ENCODE data around the gene FUS.
"Not testable (repeated sequence)": the region's sequence is repeated elsewhere in the genome, so short reads cannot be mapped to it uniquely, and the experiment has no call there.

FUS gene

GRCh38 chr16:31185339-31185738, 5.4 kb downstream of the FUS start:
- H3K27me3 Mint-ChIP-seq = no peaks in the 10 kb centered on the region
- peak overlapping the region; percentile 65 for H3K27ac Mint-ChIP-seq
- no peaks in the 10 kb centered on the region for H3K9me3 Mint-ChIP-seq
- peaks cover 90% of the 10 kb centered on the region for H3K36me3 Mint-ChIP-seq
- H3K4me3 Mint-ChIP-seq = peak overlapping the region; percentile 29
- CTCF ChIA-PET = interaction anchor here (0.8 kb wide), 1 partner anchor 200 kb away, joined by 3 read pairs; the partner anchor contains the start of gene HSD3B7
- peaks cover 84% of the 10 kb centered on the region for H3K4me1 Mint-ChIP-seq
- no peak for DNase-seq

DNA sequence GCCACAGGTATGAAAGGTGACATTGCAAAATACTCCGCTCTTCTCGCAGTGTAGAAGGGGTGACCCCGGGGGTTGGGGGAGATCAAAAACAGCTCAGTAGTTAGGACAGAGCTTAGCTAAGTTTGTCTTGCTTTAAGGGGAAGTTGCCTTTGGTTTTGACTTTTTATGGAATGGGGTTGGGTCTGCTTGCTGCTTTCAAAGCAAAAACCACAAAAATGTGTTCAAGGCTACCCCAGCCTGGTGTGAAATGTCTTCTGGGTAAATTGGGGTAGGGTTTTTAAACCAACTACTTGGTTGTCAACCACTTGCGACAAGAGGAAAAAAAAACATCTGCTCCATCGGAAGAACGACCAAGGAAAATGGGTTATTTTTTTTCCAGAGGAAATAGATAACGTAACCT, 6.2 kb downstream of the FUS start:
- Mint-ChIP-seq H3K36me3 (peaks cover 94% of the 10 kb centered on the region), H3K4me3 (peak overlapping the region; percentile 14)

GRCh38 chr16:31186930-31187807, 7.2 kb downstream of the FUS start:
- H3K4me1 Mint-ChIP-seq = peaks cover 89% of the 10 kb centered on the region
- no peak overlapping the region for H3K4me3 Mint-ChIP-seq
- H3K36me3 Mint-ChIP-seq = peaks cover 96% of the 10 kb centered on the region
- CTCF ChIA-PET = interaction anchor here (0.5 to 1.0 kb wide), 3 partner anchors 128 to 376 kb away, joined by 3 to 5 read pairs (median 3); no protein-coding TSS in a partner anchor
- DNase-seq = no peak
- peak overlapping the region; percentile 62 for H3K27ac Mint-ChIP-seq
- H3K9me3 Mint-ChIP-seq = no peaks in the 10 kb centered on the region
- no peaks in the 10 kb centered on the region for H3K27me3 Mint-ChIP-seq

More for the DNA sequence above, 6.2 kb downstream of the FUS start:
- H3K27me3 Mint-ChIP-seq = no peaks in the 10 kb centered on the region
- no peak for DNase-seq
- H3K4me1 Mint-ChIP-seq = peaks cover 91% of the 10 kb centered on the region
- H3K27ac Mint-ChIP-seq = peak overlapping the region; percentile 47
- CTCF ChIA-PET = interaction anchor here (0.8 kb wide), 1 partner anchor 201 kb away, joined by 3 read pairs; the partner anchor contains the start of gene HSD3B7
- H3K9me3 Mint-ChIP-seq = no peaks in the 10 kb centered on the region

DNA sequence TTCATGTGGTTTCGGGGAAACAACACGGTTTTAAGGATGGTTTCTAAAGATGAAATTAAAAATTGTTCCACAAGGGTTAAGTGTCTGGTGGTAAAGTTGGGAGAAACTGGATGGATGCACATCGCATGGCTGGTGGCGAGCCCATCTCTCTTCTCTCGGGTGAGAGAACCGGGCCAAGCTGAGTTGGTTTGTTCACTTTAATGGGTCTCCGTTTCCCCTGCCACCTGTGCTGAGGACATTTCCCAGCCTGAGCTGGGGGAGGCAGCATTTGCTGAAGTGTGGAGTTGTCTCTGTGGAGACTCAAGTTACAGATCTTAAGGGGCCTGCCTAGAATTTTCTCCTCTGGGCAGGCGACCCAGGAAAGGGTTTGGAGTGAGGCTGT, 7.9 kb downstream of the FUS start:
- Mint-ChIP-seq H3K27me3 (no peaks in the 10 kb centered on the region), H3K4me3 (no peak overlapping the region), H3K27ac (peak overlapping the region; percentile 62), H3K36me3 (peaks cover 95% of the 10 kb centered on the region), H3K9me3 (no peaks in the 10 kb centered on the region), H3K4me1 (peaks cover 84% of the 10 kb centered on the region)
- CTCF ChIA-PET = interaction anchor here (0.5 to 1.0 kb wide), 3 partner anchors 129 to 377 kb away, joined by 3 to 5 read pairs (median 3); no protein-coding TSS in a partner anchor
- DNase-seq = no peak

DNA sequence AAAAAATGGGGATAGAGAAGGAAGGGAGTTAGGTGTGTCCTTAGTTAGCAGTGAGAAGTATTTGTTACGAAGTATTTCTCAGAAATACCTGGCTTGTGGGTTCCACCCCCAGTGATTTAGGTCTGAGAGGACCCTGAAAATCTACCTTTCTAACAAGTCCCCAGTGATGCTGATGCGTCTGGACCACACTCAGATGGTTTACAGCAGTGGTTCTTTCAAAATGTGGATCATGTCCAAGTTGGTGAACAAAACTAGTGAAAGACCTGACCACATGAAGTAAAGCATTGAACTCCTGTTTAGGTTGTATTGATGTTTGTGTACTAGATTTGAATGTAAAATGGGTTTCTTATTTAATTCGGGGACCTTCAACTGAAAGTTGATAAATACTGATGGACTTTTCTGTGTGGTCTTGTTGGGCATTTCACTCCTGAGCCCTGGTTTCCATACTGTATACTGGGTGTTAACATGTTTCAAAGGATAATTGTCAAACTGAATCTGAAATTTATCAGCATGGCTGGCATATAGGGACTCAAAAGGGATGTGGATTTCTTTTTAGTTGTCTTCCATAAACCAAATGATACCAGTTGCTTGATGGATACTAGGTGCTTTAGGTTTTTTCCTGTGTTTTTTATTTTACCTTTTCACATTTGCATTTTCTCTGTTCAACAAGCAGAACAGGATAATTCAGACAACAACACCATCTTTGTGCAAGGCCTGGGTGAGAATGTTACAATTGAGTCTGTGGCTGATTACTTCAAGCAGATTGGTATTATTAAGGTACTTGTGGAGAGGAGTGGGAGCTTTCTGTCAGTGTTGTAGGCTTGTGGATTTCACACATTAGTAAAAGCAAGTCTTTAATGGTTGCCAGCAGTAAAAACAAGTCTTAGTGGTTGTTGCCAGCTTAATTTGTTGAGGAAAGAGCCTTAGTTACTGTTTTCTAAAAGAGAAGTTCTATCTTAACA, 8.8 kb downstream of the FUS start:
- Mint-ChIP-seq H3K27me3 (no peaks in the 10 kb centered on the region), H3K4me1 (peaks cover 78% of the 10 kb centered on the region), H3K9me3 (no peaks in the 10 kb centered on the region), H3K27ac (peak overlapping the region; percentile 75), H3K4me3 (peak overlapping the region; percentile 4), H3K36me3 (peaks cover 93% of the 10 kb centered on the region)
- CTCF ChIA-PET = interaction anchor here (0.9 kb wide), 1 partner anchor 13 kb away, joined by 3 read pairs; no protein-coding TSS in a partner anchor
- no peak for DNase-seq

DNA sequence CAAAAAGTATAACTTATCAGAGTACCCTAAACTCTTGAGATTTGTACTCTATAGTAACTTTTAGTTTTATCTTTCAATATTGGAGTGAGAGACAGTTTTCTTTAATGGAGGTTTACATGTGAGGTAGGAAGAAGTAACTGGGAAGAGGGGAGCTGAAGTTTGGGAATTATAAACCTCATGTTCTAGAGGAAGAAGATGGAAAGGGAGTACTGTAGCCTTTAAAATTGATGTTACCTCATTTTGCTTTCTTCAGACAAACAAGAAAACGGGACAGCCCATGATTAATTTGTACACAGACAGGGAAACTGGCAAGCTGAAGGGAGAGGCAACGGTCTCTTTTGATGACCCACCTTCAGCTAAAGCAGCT, 9.5 kb downstream of the FUS start:
- no peak overlapping the region for H3K4me3 Mint-ChIP-seq
- H3K36me3 Mint-ChIP-seq = peaks cover 94% of the 10 kb centered on the region
- CTCF ChIA-PET = interaction anchor here (0.9 kb wide), 1 partner anchor 12 kb away, joined by 3 read pairs; no protein-coding TSS in a partner anchor
- peak overlapping the region; percentile 75 for H3K27ac Mint-ChIP-seq
- no peak for DNase-seq
- H3K4me1 Mint-ChIP-seq = peaks cover 74% of the 10 kb centered on the region
- H3K9me3 Mint-ChIP-seq = no peaks in the 10 kb centered on the region
- H3K27me3 Mint-ChIP-seq = no peaks in the 10 kb centered on the region

DNA sequence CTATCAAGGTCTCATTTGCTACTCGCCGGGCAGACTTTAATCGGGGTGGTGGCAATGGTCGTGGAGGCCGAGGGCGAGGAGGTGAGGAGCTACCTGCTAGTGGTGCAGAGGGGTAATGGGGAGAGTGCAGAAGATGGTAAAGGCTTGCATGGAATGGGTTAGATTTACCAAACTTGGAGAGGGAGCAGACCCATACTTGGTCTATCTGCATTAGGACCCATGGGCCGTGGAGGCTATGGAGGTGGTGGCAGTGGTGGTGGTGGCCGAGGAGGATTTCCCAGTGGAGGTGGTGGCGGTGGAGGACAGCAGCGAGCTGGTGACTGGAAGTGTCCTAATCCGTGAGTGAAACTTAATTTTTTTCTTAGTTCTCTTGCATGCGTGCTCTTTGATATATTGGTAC, 10.1 kb downstream of the FUS start:
- CTCF ChIA-PET = no interaction called here
- peaks cover 94% of the 10 kb centered on the region for H3K36me3 Mint-ChIP-seq
- no peaks in the 10 kb centered on the region for H3K27me3 Mint-ChIP-seq
- H3K9me3 Mint-ChIP-seq = no peaks in the 10 kb centered on the region
- DNase-seq = no peak
- peaks cover 71% of the 10 kb centered on the region for H3K4me1 Mint-ChIP-seq
- H3K4me3 Mint-ChIP-seq = no peak overlapping the region
- H3K27ac Mint-ChIP-seq = peak overlapping the region; percentile 46

DNA sequence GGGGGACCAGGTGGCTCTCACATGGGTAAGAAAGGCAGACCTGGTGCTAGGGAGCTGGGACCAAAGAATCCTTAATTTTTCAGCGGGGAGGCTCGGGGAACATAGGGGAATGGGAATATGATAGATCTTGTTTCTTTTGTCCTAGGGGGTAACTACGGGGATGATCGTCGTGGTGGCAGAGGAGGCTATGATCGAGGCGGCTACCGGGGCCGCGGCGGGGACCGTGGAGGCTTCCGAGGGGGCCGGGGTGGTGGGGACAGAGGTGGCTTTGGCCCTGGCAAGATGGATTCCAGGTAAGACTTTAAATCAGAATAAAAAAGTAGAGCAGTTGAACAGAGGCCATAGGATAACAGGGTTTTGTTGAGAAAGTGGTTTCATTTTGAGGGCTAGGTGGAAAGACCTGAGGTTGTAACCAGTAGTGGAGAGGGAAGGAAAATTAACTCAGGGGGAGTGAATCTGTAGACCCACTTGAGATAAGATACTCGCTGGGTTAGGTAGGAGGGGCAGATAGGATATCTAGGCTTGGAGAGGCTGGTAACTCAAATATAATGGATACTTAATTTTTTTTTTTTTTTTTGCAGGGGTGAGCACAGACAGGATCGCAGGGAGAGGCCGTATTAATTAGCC, 11.0 kb downstream of the FUS start:
- DNase-seq = no peak
- Mint-ChIP-seq H3K4me1 (peaks cover 63% of the 10 kb centered on the region), H3K27ac (peak overlapping the region; percentile 58), H3K9me3 (no peaks in the 10 kb centered on the region), H3K27me3 (no peaks in the 10 kb centered on the region), H3K36me3 (peaks cover 89% of the 10 kb centered on the region), H3K4me3 (no peak overlapping the region)
- CTCF ChIA-PET = no interaction called here

- Mint-ChIP-seq H3K36me3 (peaks cover 90% of the 10 kb centered on the region), H3K4me1 (peaks cover 61% of the 10 kb centered on the region), H3K9me3 (no peaks in the 10 kb centered on the region), H3K4me3 (no peak overlapping the region), H3K27ac (peak overlapping the region; percentile 60), H3K27me3 (no peaks in the 10 kb centered on the region)
- no peak for DNase-seq
- CTCF ChIA-PET = no interaction called here
Measured at GRCh38 chr16:31191697-31192428, 11.9 kb downstream of the FUS start.

GRCh38 chr16:31192856-31193642, 13.1 kb downstream of the FUS start:
- no peak for DNase-seq
- peaks cover 56% of the 10 kb centered on the region for H3K4me1 Mint-ChIP-seq
- peak overlapping the region; percentile 43 for H3K27ac Mint-ChIP-seq
- no peak overlapping the region for H3K4me3 Mint-ChIP-seq
- CTCF ChIA-PET = no interaction called here
- H3K27me3 Mint-ChIP-seq = no peaks in the 10 kb centered on the region
- peaks cover 79% of the 10 kb centered on the region for H3K36me3 Mint-ChIP-seq
- no peaks in the 10 kb centered on the region for H3K9me3 Mint-ChIP-seq

DNA sequence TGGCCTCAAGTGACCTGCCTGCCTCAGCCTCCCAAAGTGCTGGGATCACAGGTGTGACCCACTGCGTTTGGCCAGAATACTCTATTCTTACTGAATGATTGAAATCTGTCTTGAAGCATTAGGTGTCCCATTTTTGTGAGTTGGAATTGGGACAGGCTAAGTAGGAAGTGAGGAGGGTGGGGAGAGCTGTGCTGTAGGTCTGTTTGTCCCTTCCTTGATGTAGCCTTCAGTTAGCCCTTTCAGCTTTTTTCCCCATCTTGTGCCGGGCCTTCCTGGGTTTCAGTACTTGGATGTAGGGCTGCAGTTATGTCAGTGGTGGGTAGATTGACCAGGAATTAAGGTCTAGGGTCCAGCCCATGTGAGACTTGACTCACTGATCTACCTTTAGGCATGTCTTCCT, 13.9 kb downstream of the FUS start:
- no peaks in the 10 kb centered on the region for H3K9me3 Mint-ChIP-seq
- H3K36me3 Mint-ChIP-seq = peaks cover 74% of the 10 kb centered on the region
- no peak for DNase-seq
- no peak overlapping the region for H3K4me3 Mint-ChIP-seq
- CTCF ChIA-PET = no interaction called here
- H3K4me1 Mint-ChIP-seq = peaks cover 56% of the 10 kb centered on the region
- H3K27ac Mint-ChIP-seq = peak overlapping the region; percentile 58
- H3K27me3 Mint-ChIP-seq = no peaks in the 10 kb centered on the region

DNA sequence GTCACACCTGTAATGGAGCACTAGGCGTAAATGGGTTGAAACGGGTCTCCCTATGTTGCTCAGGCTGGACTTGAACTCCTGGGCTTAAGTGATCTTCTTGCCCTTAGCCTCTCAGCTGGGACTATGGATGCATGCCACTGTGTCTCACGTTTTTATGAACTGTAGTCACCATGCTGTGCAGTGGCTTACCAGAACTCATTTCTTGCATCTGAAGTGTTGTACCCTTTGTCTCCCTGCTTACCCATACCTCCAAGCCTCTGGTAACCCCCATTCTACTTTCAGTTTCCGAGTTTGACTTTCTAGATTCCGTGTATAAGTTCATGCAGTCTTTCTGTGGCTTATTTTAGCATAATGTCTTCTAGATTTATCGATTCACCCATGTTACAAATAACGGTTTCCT, 15.0 kb downstream of the FUS start:
- Mint-ChIP-seq H3K9me3 (no peaks in the 10 kb centered on the region), H3K4me1 (peaks cover 57% of the 10 kb centered on the region), H3K36me3 (peaks cover 72% of the 10 kb centered on the region), H3K4me3 (no peak overlapping the region), H3K27ac (peak overlapping the region; percentile 45), H3K27me3 (no peaks in the 10 kb centered on the region)
- CTCF ChIA-PET = interaction anchor here (0.6 kb wide), 1 partner anchor 78 kb away, joined by 3 read pairs; no protein-coding TSS in a partner anchor
- no peak for DNase-seq

- peaks cover 66% of the 10 kb centered on the region for H3K36me3 Mint-ChIP-seq
- peaks cover 58% of the 10 kb centered on the region for H3K4me1 Mint-ChIP-seq
Measured at GRCh38 chr16:31195861-31196260, 15.9 kb downstream of the FUS start.

More at GRCh38 chr16:31195861-31196260, 15.9 kb downstream of the FUS start:
- peak overlapping the region; percentile 49 for H3K27ac Mint-ChIP-seq
- CTCF ChIA-PET = interaction anchor here (0.6 kb wide), 1 partner anchor 18 kb away, joined by 4 read pairs; no protein-coding TSS in a partner anchor
- H3K9me3 Mint-ChIP-seq, DNase-seq, H3K4me3 Mint-ChIP-seq, H3K27me3 Mint-ChIP-seq: not testable (repeated sequence)
